ENCODE results near the gene ZNF106.

ZNF106 gene

DNA sequence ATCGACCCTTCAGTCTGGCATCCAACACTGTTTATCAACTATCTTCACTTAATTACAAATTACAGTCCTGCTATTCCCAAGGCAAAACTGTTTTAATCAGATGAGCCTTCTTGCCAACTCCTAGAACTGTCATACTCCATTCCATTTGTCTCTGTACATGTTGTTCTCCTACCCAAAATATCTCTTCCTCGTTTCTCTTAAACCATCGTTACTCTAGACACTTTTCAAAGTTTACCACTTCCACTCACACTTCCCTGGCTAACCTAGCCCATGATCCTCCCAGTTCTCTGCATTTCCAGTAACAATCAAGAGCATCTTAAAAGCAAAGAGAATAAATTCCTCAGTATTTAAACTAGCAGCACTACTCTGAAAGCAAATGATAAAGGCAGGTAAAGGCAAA, 19.9 kb downstream of the ZNF106 start:
- no peak for DNase-seq

GRCh38 chr15:42465520-42466259, 25.3 kb downstream of the ZNF106 start:
- no peak for DNase-seq

DNA sequence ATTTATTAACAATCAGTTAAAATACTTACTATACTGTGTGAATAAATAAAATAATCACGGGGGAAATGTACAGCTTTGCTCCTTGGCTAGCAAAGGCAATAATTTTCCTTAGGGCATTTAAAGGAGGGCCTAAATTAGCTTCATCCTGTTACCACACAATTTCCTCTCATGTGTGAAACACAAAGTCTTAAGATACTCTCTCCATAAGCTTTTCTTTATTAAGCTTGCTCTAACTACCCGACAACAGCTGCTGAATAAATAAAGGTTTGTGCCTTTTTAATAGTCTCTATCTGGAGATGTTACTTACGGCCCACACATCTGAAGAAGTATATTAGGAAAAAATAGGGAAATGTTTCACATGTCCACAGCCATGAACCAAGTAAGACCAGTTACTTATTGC, 29.7 kb downstream of the ZNF106 start:
- no peak for DNase-seq

GRCh38 chr15:42457445-42458442, 33.2 kb downstream of the ZNF106 start:
- no peak for DNase-seq

DNA sequence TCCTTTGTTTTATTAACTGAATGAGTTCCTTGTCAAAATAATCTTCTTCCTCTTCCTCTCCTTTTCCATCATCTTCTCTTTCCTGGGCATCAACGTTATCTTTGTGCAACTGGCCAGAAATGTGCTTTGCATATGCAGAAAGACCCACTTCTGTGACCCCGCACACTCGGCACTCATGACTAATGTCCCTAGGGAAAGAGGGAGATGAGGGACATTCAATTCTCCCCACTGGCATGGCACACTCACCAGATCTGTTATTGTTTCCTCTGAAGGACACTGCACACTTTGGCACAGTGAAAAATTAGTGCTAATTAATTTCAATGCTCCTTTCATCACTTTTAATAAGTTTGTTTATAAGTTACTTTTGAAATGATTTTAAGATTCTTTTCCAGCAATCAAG, 34.0 kb downstream of the ZNF106 start:
- no peak for DNase-seq

- DNase-seq: no peak
Observed at GRCh38 chr15:42456531-42456930, 34.4 kb downstream of the ZNF106 start.

GRCh38 chr15:42453826-42454225, 37.1 kb downstream of the ZNF106 start:
- no peak for DNase-seq

- no peak for DNase-seq
Observed at GRCh38 chr15:42450425-42450790, 40.5 kb downstream of the ZNF106 start.

DNA sequence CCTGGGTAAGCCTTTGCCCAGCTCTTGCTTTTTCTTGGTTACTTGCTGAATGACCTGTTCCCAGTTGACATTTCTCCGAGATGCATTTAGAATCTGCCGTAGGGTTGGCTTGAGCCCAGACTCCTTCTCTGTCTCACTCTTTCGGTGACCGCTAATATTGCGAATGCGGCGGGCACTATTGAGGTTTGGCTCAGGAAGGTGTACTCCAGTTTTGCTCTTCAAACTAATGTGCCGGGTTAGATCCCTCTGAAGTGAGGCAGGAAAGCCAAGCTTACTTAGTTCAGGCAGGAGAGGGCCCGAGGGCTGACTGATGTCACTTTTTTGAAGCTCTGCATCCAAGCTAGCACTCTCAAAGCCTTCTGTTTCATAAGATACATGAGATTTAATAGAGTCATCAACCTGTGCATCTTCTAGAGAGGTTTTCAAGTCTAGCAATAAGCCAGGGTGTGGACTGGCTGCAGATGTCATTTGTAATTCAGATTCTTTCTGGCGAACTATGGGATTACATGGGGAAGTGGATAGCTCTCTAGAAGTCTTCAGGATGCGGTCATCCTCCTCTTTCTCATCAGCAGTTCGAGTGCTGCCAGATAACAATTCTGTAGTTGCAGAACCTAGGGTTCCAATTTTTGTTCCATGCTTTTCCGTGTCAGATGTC, 41.0 kb downstream of the ZNF106 start:
- DNase-seq: no peak

DNA sequence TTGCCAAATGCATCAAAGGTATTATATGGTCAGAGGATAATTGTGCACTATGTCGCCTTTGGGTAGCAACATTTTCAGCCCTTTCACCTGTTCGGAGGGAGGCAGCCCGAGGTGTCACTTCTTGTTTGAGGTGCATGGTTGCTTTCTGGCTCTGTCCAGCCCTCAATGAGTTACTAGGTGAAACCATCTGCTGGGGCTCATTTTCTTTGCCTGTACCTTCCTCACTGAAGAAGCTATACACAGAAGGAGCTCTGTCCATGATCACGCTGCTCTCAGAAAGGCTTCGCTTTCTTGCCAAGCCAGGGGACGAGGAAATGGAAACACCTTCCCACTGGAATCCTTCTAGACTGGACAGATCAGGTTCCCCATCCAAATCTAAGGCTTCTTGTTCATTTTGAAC, 42.7 kb downstream of the ZNF106 start:
- no peak for DNase-seq

GRCh38 chr15:42447599-42447998, 43.3 kb downstream of the ZNF106 start:
- DNase-seq: no peak

DNA sequence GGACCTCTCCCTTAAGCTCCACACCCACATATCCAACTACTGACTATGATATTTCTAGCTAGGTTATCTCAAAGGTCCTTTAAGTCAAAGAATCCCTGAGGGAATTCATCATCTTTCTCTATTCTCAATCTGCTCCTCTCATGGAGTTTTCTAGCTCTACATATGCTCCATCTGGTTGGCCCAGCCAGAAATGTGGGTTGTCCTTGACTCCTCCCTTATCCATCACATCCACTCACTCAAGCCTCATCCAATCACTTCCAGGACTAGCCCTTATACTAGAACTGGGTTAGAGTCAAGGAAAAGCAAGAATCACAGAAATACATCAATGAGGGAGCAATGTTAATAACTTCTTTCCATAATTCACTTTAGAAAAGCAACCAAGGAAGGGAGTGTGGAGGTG, 45.4 kb downstream of the ZNF106 start:
- DNase-seq: no peak

DNA sequence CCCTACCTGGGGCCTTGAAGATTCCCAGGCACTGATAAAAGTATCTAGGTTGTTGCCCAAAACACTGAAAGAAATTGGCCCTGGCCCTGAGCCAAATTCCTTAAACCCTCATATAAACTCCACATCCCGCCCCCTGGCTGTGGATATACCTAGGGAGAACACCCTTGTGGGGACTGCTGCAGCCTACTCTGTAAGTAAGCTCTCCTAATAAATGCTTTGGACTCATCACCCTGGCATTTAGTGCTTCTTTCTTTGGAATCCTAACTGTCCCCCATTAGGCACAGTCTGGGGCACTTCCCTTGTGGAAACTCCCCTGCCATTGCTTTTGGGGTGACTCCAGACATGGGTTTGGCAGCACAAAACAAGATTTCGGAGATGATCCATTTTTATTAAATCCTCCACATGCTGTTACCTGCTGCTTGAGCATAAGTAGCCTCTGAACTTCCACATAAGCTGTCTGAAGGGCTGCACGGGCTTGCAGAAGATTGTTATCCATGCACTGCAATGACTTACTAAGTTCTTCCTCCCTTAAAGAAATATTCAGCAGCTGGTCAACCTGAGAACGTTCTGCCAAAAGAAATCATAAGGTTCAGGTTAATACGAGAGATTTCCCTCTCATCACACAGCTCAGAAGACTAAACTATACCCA, 46.4 kb downstream of the ZNF106 start:
- no peak for DNase-seq

- no peak for DNase-seq
Observed at GRCh38 chr15:42427429-42428223, 63.3 kb downstream of the ZNF106 start.

DNA sequence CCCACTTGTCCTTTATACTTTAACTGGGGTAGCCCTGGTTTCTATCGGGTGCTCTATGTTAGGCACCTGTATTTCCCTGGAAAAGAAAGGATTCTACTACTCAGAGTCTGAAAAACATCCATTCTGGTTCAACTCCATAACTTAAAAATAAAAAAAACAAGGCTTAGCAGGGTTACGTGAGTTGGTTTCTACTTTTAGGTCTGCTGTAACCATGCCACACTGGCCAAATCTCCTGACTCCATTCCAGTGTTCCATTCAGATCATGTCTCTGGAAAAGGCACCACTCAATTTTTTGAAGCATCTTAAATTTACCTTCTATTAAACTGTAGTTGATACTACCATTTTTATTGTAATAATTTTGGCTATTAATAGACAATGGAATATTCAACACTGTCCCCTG, 69.6 kb downstream of the ZNF106 start:
- no peak for DNase-seq

DNA sequence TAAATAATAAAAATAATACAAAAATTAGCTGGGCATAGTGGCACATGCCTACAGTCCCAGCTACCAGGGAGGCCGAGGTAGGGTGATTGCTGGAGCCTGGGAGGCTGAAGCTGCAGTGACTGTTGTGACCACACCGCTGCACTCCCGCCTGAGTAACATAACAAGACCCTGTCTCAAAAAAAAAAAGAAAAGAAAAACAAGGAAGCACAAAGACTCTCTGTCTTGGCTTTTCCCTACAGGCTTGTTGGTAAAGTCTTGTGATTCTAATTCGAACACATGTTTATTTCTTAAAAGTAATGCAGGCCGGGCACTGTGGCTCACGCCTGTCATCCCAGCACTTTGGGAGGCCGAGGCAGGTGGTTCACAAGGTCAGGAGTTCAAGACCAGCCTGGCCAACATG, 71.6 kb downstream of the ZNF106 start:
- DNase-seq: no peak

GRCh38 chr15:42413920-42414319, 77.0 kb downstream of the ZNF106 start:
- no peak for DNase-seq

DNA sequence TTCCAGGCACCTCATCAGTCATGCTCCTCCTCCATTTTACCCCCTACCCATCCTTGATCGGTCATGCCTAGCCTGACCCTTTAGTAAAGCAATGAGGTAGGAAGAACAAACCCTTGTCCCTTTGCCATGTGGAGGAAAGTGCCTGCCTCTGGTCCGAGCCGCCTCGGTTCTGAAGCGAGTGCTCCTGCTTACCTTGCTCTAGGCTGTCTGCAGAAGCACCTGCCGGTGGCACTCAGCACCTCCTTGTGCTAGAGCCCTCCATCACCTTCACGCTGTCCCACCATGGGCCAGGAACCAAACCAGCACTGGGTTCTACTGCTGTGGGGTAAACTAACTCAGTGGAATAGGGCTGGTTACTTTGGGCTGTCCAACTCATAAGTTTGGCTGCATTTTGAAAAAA, 79.1 kb downstream of the ZNF106 start:
- DNase-seq: no peak

- DNase-seq: no peak
Observed at GRCh38 chr15:42409011-42409410, 81.9 kb downstream of the ZNF106 start.

DNA sequence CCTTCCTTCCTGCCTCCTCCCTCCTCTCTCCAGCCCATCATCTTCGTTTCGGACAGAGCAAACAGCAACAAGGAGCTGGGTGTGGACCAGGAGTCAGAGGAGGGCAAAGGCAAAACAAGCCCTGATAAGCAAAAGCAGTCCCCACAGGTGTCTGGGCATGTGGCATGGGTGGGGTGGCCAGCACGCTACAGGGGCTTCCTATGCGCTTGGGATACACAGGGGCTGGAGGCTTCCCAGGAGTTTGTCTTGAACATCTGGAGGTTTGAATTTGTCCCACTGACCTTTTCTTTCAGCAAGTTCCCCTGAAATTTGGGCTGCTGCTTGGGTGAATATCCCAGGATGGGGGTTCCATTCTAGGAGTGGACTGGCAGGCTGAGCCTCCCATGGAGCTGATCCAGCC, 82.8 kb downstream of the ZNF106 start:
- no peak for DNase-seq

DNA sequence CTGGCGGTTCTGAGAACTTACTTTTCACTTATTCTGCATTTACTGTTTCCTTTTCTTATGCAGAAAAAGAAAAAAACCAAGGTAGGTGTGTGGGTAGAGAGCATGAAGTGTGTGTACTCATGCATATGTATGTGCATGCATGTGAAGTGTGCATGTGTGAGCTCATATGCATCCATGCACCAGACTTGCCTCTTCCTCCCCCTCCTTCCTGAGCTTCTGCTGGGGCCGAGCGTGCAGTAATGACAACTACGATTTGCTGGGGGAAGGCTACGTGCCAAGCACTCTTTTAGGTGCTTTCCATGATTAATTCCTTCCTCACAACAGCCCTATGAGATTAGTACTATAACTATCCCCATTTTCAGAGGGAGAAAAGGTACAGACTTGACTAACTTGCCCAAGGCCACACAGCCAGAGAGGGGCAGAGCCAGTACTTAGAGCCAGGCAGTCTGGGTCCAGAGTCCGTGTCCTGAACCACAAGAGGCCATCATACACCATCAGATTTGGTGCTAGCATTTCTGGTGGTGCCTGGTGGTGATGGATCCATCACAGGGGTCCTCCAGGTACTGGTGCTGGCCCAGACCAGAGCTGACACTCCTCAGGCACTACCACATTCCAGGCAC, 85.0 kb downstream of the ZNF106 start:
- no peak for DNase-seq

Data from NCI-H510A treated with DMSO at 0.1 percent for 48 hours (cell line).